H1 (cell line): Measurements from ENCODE around the gene SLAMF6. TPM values are rescaled to one million over a fixed set of nuclear protein-coding genes. Genes with fewer than 3 reads are reported as not detected.
"Not testable (repeated sequence)": the region's sequence is repeated elsewhere in the genome, so short reads cannot be mapped to it uniquely, and the experiment has no call there.

Experiments used
- CTCF ChIA-PET: fragments of 300-600 bp; sonication (Branson Sonifier 250); formaldehyde crosslinking; loops from one replicate; lab custom pipeline; 2021; ENCODE audit not compliant: partially characterized antibody; lab: Charles Lee
- POLR2A ChIA-PET: fragments of 300-600 bp; sonication (Branson Sonifier 250); formaldehyde crosslinking; loops from one replicate; lab custom pipeline; 2021; ENCODE audit warnings: inconsistent platforms; ENCODE audit not compliant: partially characterized antibody; lab: Charles Lee
- DNase-seq, 2 experiments: peaks; one replicate each; pipeline versions ENCODE4 v3.0.0 to v3.0.0-alpha.2; 2010 to 2022; ENCODE audit warnings: low spot score in 2 of 2, low read depth in 1 of 2, mixed read lengths in 1 of 2
- FAIRE-seq: peaks from 2 replicates; lab custom pipeline; 2011; peaks lifted over from hg19 to GRCh38; lab: Jason Lieb, UNC
- H2AFZ ChIP-seq: 2 replicates; pipeline ENCODE4 v1.8.1; 2012; ENCODE audit warnings: low read length, inconsistent platforms
- H2AK5ac ChIP-seq: 2 replicates; pipeline ENCODE4 v1.6.1; 2013; ENCODE audit warnings: low read depth, low read length
- H2BK120ac ChIP-seq: replicated peaks from 2 replicates; pipeline ENCODE3; 2013; ENCODE audit warnings: low read depth, low read length, inconsistent platforms
- H2BK12ac ChIP-seq: 2 replicates; pipeline ENCODE4 v1.6.1; 2013; ENCODE audit warnings: low read depth, low read length
- H2BK15ac ChIP-seq: 2 replicates; pipeline ENCODE4 v1.6.1; 2013; ENCODE audit warnings: low read length
- H2BK20ac ChIP-seq: 2 replicates; pipeline ENCODE4 v1.6.1; 2013; ENCODE audit warnings: low read length
- H2BK5ac ChIP-seq: 2 replicates; pipeline ENCODE4 v1.6.1; 2013; ENCODE audit warnings: low read depth, low read length
- H3K14ac ChIP-seq: 2 replicates; pipeline ENCODE4 v1.6.1; 2013; ENCODE audit warnings: inconsistent platforms; ENCODE audit not compliant: insufficient read length
- H3K18ac ChIP-seq: 2 replicates; pipeline ENCODE4 v1.6.1; 2013; ENCODE audit warnings: low read length; ENCODE audit errors: extremely low read depth
- H3K23ac ChIP-seq: 2 replicates; pipeline ENCODE4 v1.6.1; 2013; ENCODE audit warnings: inconsistent platforms; ENCODE audit not compliant: insufficient read length
- H3K23me2 ChIP-seq: 2 replicates; pipeline ENCODE4 v1.6.1; 2013; ENCODE audit warnings: low read depth, low read length
- H3K27ac ChIP-seq: 2 replicates; pipeline ENCODE4 v1.6.1; 2011; ENCODE audit warnings: low read depth, low read length, inconsistent platforms
- H3K27me3 ChIP-seq, 4 experiments: replicated peaks in 1 of 4; 1 replicate in 1 of 4; 2 replicates in 3 of 4; pipeline versions ENCODE4 v1.6.1 to v1.8.1; 2011 to 2013; ENCODE audit warnings: low read length in 3 of 4, mild to moderate bottlenecking in 3 of 4, inconsistent platforms in 2 of 4, mixed read lengths in 2 of 4, moderate library complexity in 1 of 4; ENCODE audit not compliant: control insufficient read depth in 3 of 4, insufficient read depth in 3 of 4; ENCODE audit errors: extremely low read depth in 1 of 4
- H3K36me3 ChIP-seq, 4 experiments: 2 replicates each; pipeline versions ENCODE4 v1.6.1 to v1.8.1; 2011 to 2013; ENCODE audit warnings: mild to moderate bottlenecking in 4 of 4, low read length in 3 of 4, moderate library complexity in 2 of 4, control low read depth in 1 of 4, inconsistent platforms in 1 of 4; ENCODE audit not compliant: insufficient read depth in 4 of 4, control insufficient read depth in 2 of 4
- H3K4ac ChIP-seq: replicated peaks from 2 replicates; pipeline ENCODE3; 2013; ENCODE audit warnings: low read length, low read depth, mixed read lengths, inconsistent platforms; ENCODE audit not compliant: insufficient read length
- H3K4me1 ChIP-seq, 4 experiments: replicated peaks in 1 of 4; 1 replicate in 1 of 4; 2 replicates in 3 of 4; pipeline versions ENCODE4 v1.6.1 to v1.8.1; 2011 to 2013; ENCODE audit warnings: low read length in 3 of 4, inconsistent platforms in 2 of 4, mixed read lengths in 1 of 4; ENCODE audit not compliant: insufficient read depth in 4 of 4, control insufficient read depth in 3 of 4
- H3K4me2 ChIP-seq, 2 experiments: 2 replicates each; pipeline versions ENCODE4 v1.6.1 to v1.8.1; 2011 to 2013; ENCODE audit warnings: low read depth in 2 of 2, low read length in 2 of 2, control low read depth in 1 of 2, inconsistent platforms in 1 of 2, mild to moderate bottlenecking in 1 of 2; ENCODE audit not compliant: insufficient read depth in 1 of 2
- H3K4me3 ChIP-seq, 4 experiments: fragments of 200-600, 300-600 bp in 1 of 4; sonication (generic), shearing (Covaris generic), sonication (Bioruptor Twin) in 1 of 4; 2 replicates each; pipeline versions ENCODE4 v1.5.1 to v1.8.1; 2011 to 2016; ENCODE audit warnings: low read length in 4 of 4, low read depth in 3 of 4, control low read depth in 2 of 4, inconsistent platforms in 2 of 4, mild to moderate bottlenecking in 2 of 4, mixed read lengths in 1 of 4, moderate library complexity in 1 of 4; ENCODE audit not compliant: insufficient read depth in 2 of 4; ENCODE audit errors: extremely low read depth in 1 of 4
- H3K56ac ChIP-seq: replicated peaks from 2 replicates; pipeline ENCODE3; 2013; ENCODE audit warnings: low read depth, mild to moderate bottlenecking, mixed read lengths, low read length, inconsistent platforms; ENCODE audit not compliant: insufficient read length
- H3K79me1 ChIP-seq: 2 replicates; pipeline ENCODE4 v1.6.1; 2013; ENCODE audit warnings: low read depth, low read length, control low read depth
- H3K79me2 ChIP-seq, 2 experiments: 2 replicates each; pipeline versions ENCODE4 v1.6.1 to v1.8.1; 2012 to 2013; ENCODE audit warnings: low read length in 2 of 2, mild to moderate bottlenecking in 2 of 2, inconsistent platforms in 1 of 2; ENCODE audit not compliant: insufficient read depth in 2 of 2, control insufficient read depth in 1 of 2
- H3K9ac ChIP-seq, 4 experiments: replicated peaks in 1 of 4; 1 replicate in 1 of 4; 2 replicates in 3 of 4; pipeline versions ENCODE4 v1.6.1 to v1.8.1; 2011 to 2013; ENCODE audit warnings: low read depth in 3 of 4, low read length in 3 of 4, control low read depth in 2 of 4, mild to moderate bottlenecking in 2 of 4, moderate library complexity in 2 of 4, inconsistent platforms in 1 of 4; ENCODE audit errors: extremely low read depth in 1 of 4
- H3K9me3 ChIP-seq, 2 experiments: 2 replicates each; pipeline versions ENCODE4 v1.6.1 to v1.8.1; 2012 to 2013; ENCODE audit warnings: mild to moderate bottlenecking in 2 of 2, moderate library complexity in 2 of 2, control low read depth in 1 of 2, inconsistent platforms in 1 of 2, low read depth in 1 of 2, low read length in 1 of 2, mixed read lengths in 1 of 2; ENCODE audit not compliant: insufficient read depth in 2 of 2
- H4K20me1 ChIP-seq, 2 experiments: replicated peaks in 1 of 2; 2 replicates each; pipeline versions ENCODE3 to v1.8.1; 2011 to 2013; ENCODE audit warnings: inconsistent platforms in 2 of 2, low read length in 2 of 2, mild to moderate bottlenecking in 1 of 2; ENCODE audit not compliant: insufficient read depth in 2 of 2, control insufficient read depth in 1 of 2
- H4K5ac ChIP-seq: 2 replicates; pipeline ENCODE4 v1.6.1; 2013; ENCODE audit warnings: low read length, low read depth, mixed read lengths, inconsistent platforms; ENCODE audit not compliant: insufficient read length
- H4K8ac ChIP-seq: 2 replicates; pipeline ENCODE4 v1.8.0; 2013; ENCODE audit warnings: mild to moderate bottlenecking, moderate library complexity, low read length, inconsistent platforms; ENCODE audit not compliant: insufficient read depth; ENCODE audit errors: extremely low read depth
- H4K91ac ChIP-seq: replicated peaks from 2 replicates; pipeline ENCODE3; 2013; ENCODE audit warnings: low read length, mixed read lengths, inconsistent platforms; ENCODE audit not compliant: insufficient read length
- WGBS, 2 experiments: shearing (Covaris generic) in 1 of 2; methylation state at CpG; one replicate each; pipeline versions ENCODE4 v1.1.6 to v1.1.7; 2013 to 2015; ENCODE audit warnings: low lambda C conversion rate in 2 of 2, mixed read lengths in 2 of 2, inconsistent platforms in 1 of 2, low coverage in 1 of 2, missing lambda C conversion rate in 1 of 2; ENCODE audit not compliant: insufficient replicate concordance in 2 of 2, insufficient coverage in 1 of 2, insufficient read length in 1 of 2; ENCODE audit errors: extremely low coverage in 1 of 2, missing lambda C conversion rate in 1 of 2; 5-methylcytosine and 5-hydroxymethylcytosine counted together
- polyA plus RNA-seq, 7 experiments: library from polyadenylated mRNA; depleted of rRNA in 3 of 7; stranded (reverse) in 5 of 7; unstranded in 2 of 7; fragments of >200 nt in 5 of 7; fragments of 200-250 nt in 2 of 7; gene quantifications; 1 replicate in 5 of 7; 2 replicates in 1 of 7; 4 replicates in 1 of 7; pipeline versions ENCODE4 v1.2.1 to v1.2.3, GENCODE V29; 2011 to 2013; ENCODE audit warnings: missing spikeins in 2 of 7, mixed read lengths in 2 of 7
- total RNA-seq: library from RNA; stranded (reverse); fragmentation: NEBNext Ultra II Directional; extraction: Animal tissue kit (Norgen Biotek cat#: 25700); gene quantifications from 2 replicates; pipeline ENCODE4 v1.2.1, GENCODE V29; 2021

Gene SLAMF6
- total and polyA plus RNA-seq, 2 of the 8 experiments (the other 6 are each of a cell fraction or from before 2014, with no cell fraction given) = not detected

DNA sequence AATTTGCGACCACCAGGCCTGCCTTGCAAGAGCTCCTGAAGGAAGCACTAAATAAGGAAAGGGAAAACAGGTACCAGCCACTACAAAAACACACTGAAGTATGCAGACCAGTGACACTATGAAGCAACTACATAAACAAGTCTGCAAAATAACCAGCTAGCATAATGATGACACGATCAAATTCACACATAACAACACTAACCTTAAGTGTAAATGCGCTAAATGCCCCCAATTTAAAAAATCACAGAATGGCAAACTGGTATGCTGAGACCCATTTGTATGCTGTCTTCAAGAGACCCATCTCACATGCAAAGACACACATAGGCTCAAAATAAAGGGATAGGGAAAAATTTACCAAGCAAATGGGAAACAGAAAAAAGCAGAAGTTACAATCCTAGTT lies 36.4 kb upstream of the SLAMF6 start:
- FAIRE-seq, H2BK12ac ChIP-seq, H3K79me1 ChIP-seq, H3K23ac ChIP-seq, H2BK5ac ChIP-seq, H3K36me3 ChIP-seq, H3K14ac ChIP-seq, H3K79me2 ChIP-seq, H2AFZ ChIP-seq, H2AK5ac ChIP-seq, H3K23me2 ChIP-seq, H3K18ac ChIP-seq, H3K4ac ChIP-seq, H4K5ac ChIP-seq, H3K4me1 ChIP-seq, H3K4me3 ChIP-seq, H3K4me2 ChIP-seq, H3K9me3 ChIP-seq, H3K56ac ChIP-seq, H4K20me1 ChIP-seq, H4K91ac ChIP-seq, POLR2A ChIA-PET, H3K27ac ChIP-seq, H2BK15ac ChIP-seq, H3K27me3 ChIP-seq, H2BK20ac ChIP-seq, H4K8ac ChIP-seq, H2BK120ac ChIP-seq, H3K9ac ChIP-seq, DNase-seq: not testable (repeated sequence)
- CTCF ChIA-PET = interaction anchor here (1.0 to 1.8 kb wide), 2 partner anchors 47 to 48 kb away, joined by 4 to 6 read pairs; no protein-coding TSS in a partner anchor
- WGBS, 2 experiments = 79% methylated on average over 3 of the region's 3 CpGs; no CpG with 5 or more reads in 1 of the 2 experiments
